Measurements from ENCODE around the gene BORCS8. TPM values are rescaled to one million over a fixed set of nuclear protein-coding genes. Genes with fewer than 3 reads are reported as not detected.

Gene BORCS8
- total and polyA plus RNA-seq, 2 of the 13 experiments (the other 11 are each of a cell fraction or from before 2014, with no cell fraction given): 9.6 to 13.3 TPM

- TF ChIP-seq NCOR1 (IDR thresholded peaks at IDR 0.05; ENCODE audit: borderline replicate concordance, low read length) (no peak), GATAD1 (CRISPR knock-in tag; IDR thresholded peaks at IDR 0.05) (peak; percentile 48; the same call in 1 of the 2 replicates), UBTF (CRISPR knock-in tag; IDR thresholded peaks at IDR 0.05) (peak; percentile 77), GATA4 (IDR thresholded peaks at IDR 0.05; ENCODE audit: borderline replicate concordance, low read depth) (no peak), RBAK (CRISPR knock-in tag; IDR thresholded peaks at IDR 0.05) (no peak), ZHX2 (IDR thresholded peaks at IDR 0.05; ENCODE audit: low read depth) (no peak), ZHX2 (CRISPR knock-in tag; IDR thresholded peaks at IDR 0.05; ENCODE audit: borderline replicate concordance) (no peak), SALL2 (CRISPR knock-in tag; IDR thresholded peaks at IDR 0.05) (peak; percentile 25; the same call in 1 of the 2 replicates), TRIM22 (IDR thresholded peaks at IDR 0.05) (no peak), ZNF441 (CRISPR knock-in tag; IDR thresholded peaks at IDR 0.05; ENCODE audit: borderline replicate concordance) (no peak), SUZ12 (IDR thresholded peaks at IDR 0.05; ENCODE audit: low read depth, low read length) (no peak), IRF2 (CRISPR knock-in tag; IDR thresholded peaks at IDR 0.05) (no peak), HNF4A (CRISPR knock-in tag; IDR thresholded peaks at IDR 0.05) (peak; percentile 27; the same call in 1 of the 2 replicates), HNF4G (IDR thresholded peaks at IDR 0.05; ENCODE audit: borderline replicate concordance, low read depth, low read length) (peak; percentile 31; the same call in 1 of the 2 replicates), HNF4G (CRISPR knock-in tag; IDR thresholded peaks at IDR 0.05; ENCODE audit: borderline replicate concordance, low read depth) (0 out of 2 replicates have a peak, but pooled peaks have one; percentile 52), EP300 (IDR thresholded peaks at IDR 0.05; ENCODE audit: low read depth in 2 of 2, low read length in 2 of 2) (peak; percentile 28 to 80; a peak in 2 of 4 replicates), EP300 (CRISPR knock-in tag; IDR thresholded peaks at IDR 0.05; ENCODE audit: borderline replicate concordance) (peak; percentile 86), TEAD3 (CRISPR knock-in tag; optimal IDR thresholded peaks at IDR 0.05; ENCODE audit: borderline replicate concordance) (peak; percentile 51), ZNF362 (CRISPR knock-in tag; IDR thresholded peaks at IDR 0.05; ENCODE audit: borderline replicate concordance) (no peak), DMAP1 (CRISPR knock-in tag; IDR thresholded peaks at IDR 0.05) (peak; percentile 60)
These were observed 20.0 kb downstream of the BORCS8 start (continued) for GRCh38 chr19:19171821-19172532.
